Liver (tissue), 3 donors: Measurements from ENCODE around the gene MCF2L2.

Experiments used
- CTCF ChIP-seq: fragments of 150-350 bp; IDR thresholded peaks from 2 replicates; pipeline ENCODE4 v1.5.1; 2017; ENCODE audit warnings: improper control_type of control experiment, low read depth, low read length; ENCODE audit not compliant: missing input control
- GABPA ChIP-seq, 2 donors: IDR thresholded peaks in 1 of 2; conservative IDR thresholded peaks in 1 of 2; 2 replicates each; pipeline ENCODE4 v1.6.1; 2016; ENCODE audit warnings: antibody characterized with exemption in 2 of 2, mild to moderate bottlenecking in 1 of 2, moderate library complexity in 1 of 2
- MAX ChIP-seq: IDR thresholded peaks from 2 replicates; pipeline ENCODE4 v1.6.1; 2016; ENCODE audit warnings: antibody characterized with exemption
- YY1 ChIP-seq: IDR thresholded peaks from 2 replicates; pipeline ENCODE4 v1.6.1; 2016; ENCODE audit warnings: antibody characterized with exemption, mild to moderate bottlenecking
- ZBTB33 ChIP-seq: IDR thresholded peaks from 2 replicates; pipeline ENCODE4 v1.6.1; 2016; ENCODE audit warnings: antibody characterized with exemption
- donor health status: healthy.
- donor health status: healthy.

GRCh38 chr3:183340222-183340621, 88.2 kb downstream of the MCF2L2 start:
- TF ChIP-seq CTCF (no peak), GABPA (IDR thresholded peaks at IDR 0.05 in 1 of 2, conservative IDR thresholded peaks at IDR 0.05 in 1 of 2) (no peak), ZBTB33 (no peak), MAX (no peak), YY1 (no peak)
